ENCODE data around the gene ACCSL. TPM values are rescaled to one million over a fixed set of nuclear protein-coding genes. Genes with fewer than 3 reads are reported as not detected.

The ACCSL gene
- not detected for total RNA-seq

DNA sequence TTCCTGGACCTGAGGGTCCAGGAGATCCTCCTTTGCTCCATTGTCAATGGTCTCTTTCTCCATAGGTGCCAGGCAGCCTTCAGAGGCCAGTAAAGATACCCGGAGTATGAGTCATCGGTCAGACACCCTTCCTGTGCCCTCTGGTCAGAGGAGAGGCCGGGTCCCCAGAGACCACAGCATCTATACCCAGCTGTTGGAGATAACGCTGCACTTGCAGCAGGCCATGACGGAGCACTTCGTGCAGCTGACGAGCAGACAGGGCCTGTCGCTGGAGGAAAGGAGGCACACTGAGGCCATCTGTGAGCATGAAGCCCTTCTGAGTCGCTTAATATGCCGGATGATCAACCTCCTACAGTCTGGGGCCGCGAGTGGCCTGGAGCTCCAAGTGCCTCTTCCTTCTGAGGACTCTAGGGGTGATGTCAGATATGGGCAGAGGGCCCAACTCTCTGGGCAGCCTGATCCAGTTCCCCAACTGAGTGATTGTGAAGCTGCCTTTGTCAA lies at the start of gene ACCSL:
Gene ACCSL, plus strand, starts transcription at position 51 of the 501 bp plus-strand sequence. Its CDS starts 56 bp downstream, at position 107.
- Histone ChIP-seq H3K36me3 (no peaks in the 10 kb centered on the region), H3K27ac (no peak within 1 kb of the TSS), H3K9me3 (no peaks in the 10 kb centered on the region), H3K27me3 (no peaks in the 10 kb centered on the region), H3K4me3 (no peak within 1 kb of the TSS), H3K4me1 (no peaks in the 10 kb centered on the region)
- intact Hi-C loops (cut with DNase I) = loop anchor here (1.0 kb wide), 1 partner anchor 44 kb away; no protein-coding TSS in a partner anchor
- TF ChIP-seq, protein P1, sequence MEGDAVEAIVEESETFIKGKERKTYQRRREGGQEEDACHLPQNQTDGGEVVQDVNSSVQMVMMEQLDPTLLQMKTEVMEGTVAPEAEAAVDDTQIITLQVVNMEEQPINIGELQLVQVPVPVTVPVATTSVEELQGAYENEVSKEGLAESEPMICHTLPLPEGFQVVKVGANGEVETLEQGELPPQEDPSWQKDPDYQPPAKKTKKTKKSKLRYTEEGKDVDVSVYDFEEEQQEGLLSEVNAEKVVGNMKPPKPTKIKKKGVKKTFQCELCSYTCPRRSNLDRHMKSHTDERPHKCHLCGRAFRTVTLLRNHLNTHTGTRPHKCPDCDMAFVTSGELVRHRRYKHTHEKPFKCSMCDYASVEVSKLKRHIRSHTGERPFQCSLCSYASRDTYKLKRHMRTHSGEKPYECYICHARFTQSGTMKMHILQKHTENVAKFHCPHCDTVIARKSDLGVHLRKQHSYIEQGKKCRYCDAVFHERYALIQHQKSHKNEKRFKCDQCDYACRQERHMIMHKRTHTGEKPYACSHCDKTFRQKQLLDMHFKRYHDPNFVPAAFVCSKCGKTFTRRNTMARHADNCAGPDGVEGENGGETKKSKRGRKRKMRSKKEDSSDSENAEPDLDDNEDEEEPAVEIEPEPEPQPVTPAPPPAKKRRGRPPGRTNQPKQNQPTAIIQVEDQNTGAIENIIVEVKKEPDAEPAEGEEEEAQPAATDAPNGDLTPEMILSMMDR (IDR thresholded peaks at IDR 0.05) = no peak
- no peak for TF ChIP-seq POLR2A (IDR thresholded peaks at IDR 0.05)
- no peak for TF ChIP-seq POLR2AphosphoS5 (IDR thresholded peaks at IDR 0.05; ENCODE audit: insufficient read depth in 1 of 2, low read depth in 1 of 2)
- peak; percentile 72 to 85 for DNase-seq (ENCODE audit: extremely low spot score in 2 of 2)

DNA sequence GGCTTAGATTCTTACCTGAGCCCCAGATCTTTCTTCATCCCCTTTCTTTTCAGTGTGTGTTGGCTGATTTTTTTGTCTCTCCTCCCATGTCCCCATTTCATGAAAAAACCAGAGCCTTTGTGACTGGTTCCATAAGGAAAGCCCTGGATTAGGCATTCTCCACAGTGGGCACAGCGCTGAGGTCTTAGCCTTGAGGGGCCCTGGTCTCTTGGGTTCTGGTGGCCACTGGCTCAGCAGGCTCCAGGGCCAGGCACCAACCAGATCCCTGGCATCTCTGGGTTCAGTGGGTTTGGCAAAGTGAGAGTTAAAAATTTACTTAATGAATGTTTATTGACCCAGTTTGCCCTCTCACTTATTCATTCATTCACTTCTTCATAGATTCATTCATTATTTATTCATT lies 49.5 kb upstream of the ACCSL start:
- H3K9me3 ChIP-seq = no peaks in the 10 kb centered on the region
- H3K27ac ChIP-seq = no peak overlapping the region
- H3K4me3 ChIP-seq = no peak overlapping the region
- intact Hi-C loops (cut with DNase I) = no loop called here
- TF ChIP-seq POLR2A (IDR thresholded peaks at IDR 0.05) (no peak), POLR2AphosphoS5 (IDR thresholded peaks at IDR 0.05; ENCODE audit: insufficient read depth in 1 of 2, low read depth in 1 of 2) (no peak)
- TF ChIP-seq, protein P1 (IDR thresholded peaks at IDR 0.05) = no peak
- DNase-seq (ENCODE audit: extremely low spot score in 2 of 2) = peak; percentile 5 to 52
- H3K4me1 ChIP-seq = peaks cover 2% of the 10 kb centered on the region
- no peaks in the 10 kb centered on the region for H3K36me3 ChIP-seq
- H3K27me3 ChIP-seq = no peaks in the 10 kb centered on the region

DNA sequence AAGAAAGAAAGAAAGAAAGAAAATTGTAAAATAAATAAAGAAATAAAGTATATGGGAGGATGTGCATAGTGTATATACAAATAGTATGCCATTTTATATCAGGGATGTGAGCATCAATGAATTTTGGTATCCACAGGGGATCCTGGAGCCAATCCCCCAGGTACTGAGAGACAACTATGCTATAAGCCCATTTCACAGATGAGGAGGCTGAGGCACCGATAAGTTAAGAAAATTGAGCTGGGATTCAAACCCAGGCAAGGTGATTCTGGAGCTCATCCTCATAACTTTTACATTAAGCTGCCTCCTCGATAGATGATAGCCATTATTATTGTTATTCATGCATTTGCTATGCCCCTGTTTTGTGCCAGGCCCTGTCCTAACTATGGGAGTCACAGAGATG lies 47.0 kb upstream of the ACCSL start:
- Histone ChIP-seq H3K4me3 (no peak overlapping the region), H3K27ac (no peak overlapping the region), H3K27me3 (no peaks in the 10 kb centered on the region), H3K36me3 (no peaks in the 10 kb centered on the region), H3K9me3 (no peaks in the 10 kb centered on the region), H3K4me1 (no peaks in the 10 kb centered on the region)
- intact Hi-C loops (cut with DNase I) = no loop called here
- DNase-seq (ENCODE audit: extremely low spot score in 2 of 2) = peak in 1 of 2 donors; percentile 1
- TF ChIP-seq POLR2AphosphoS5 (IDR thresholded peaks at IDR 0.05; ENCODE audit: insufficient read depth in 1 of 2, low read depth in 1 of 2) (no peak), POLR2A (IDR thresholded peaks at IDR 0.05) (no peak)
- TF ChIP-seq, protein P1 (IDR thresholded peaks at IDR 0.05) = no peak

DNA sequence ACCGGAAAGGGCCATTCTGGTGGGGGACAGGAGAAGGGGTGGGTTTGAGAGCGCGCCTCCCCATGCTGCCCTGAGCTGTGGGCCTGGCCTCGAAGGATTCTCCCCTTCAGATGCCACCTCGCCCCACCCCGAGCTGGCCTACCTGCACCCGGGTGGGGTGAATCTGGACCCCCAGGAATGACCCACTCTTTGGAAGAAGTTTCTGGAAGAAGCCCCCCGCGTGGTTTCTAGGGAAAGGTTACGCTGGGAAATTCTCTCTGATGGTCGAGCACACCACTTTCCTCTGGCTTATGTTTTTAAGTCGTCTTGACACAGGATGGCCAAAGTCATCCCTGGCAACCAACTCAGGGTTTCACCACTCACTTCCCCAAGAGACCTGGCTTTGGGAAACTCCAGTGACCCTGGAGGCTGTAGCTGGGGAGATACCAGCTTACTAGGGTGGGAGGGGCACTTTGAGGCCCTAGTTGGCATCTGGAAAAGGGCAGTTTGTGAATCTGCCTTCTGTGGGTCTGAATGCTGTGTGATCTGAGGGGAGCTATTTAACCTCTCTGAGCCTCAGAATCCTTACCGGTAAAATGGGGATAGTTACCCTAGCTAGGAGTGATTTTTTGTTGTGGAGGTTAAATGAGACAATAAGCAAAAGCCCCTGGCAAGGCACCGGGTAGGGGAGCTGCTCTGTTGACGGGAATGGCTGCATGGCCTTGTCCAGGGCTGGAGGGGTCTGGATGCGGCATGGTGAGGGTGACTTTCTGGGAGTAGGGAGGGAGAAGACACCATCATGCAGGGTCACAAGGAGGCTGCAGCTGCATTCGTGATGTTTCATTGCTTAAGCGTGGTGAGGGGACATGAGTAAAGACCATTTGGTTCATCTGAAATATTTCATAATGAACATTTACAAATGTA lies 45.3 kb upstream of the ACCSL start:
- intact Hi-C loops (cut with DNase I) = no loop called here
- Histone ChIP-seq H3K9me3 (no peaks in the 10 kb centered on the region), H3K4me1 (no peaks in the 10 kb centered on the region), H3K36me3 (no peaks in the 10 kb centered on the region), H3K4me3 (no peak overlapping the region), H3K27me3 (no peaks in the 10 kb centered on the region), H3K27ac (no peak overlapping the region)
- peak; percentile 69 to 70 for DNase-seq (ENCODE audit: extremely low spot score in 2 of 2)
- TF ChIP-seq POLR2AphosphoS5 (IDR thresholded peaks at IDR 0.05; ENCODE audit: insufficient read depth in 1 of 2, low read depth in 1 of 2) = no peak
- TF ChIP-seq, protein P1 (IDR thresholded peaks at IDR 0.05) = no peak
